LNCaP clone FGC (cell line): ENCODE measurements around the gene ZNF598.

Source experiments
- DNase-seq: peaks from one replicate; pipeline ENCODE4 v3.0.0-alpha.2; 2011; ENCODE audit warnings: low read depth
- H3K4me3 ChIP-seq: 2 replicates; pipeline ENCODE4 v1.5.1; 2011; ENCODE audit warnings: mild to moderate bottlenecking, low read depth, low read length, control low read depth
- TF ChIP-seq, protein P1 (sequence below): IDR thresholded peaks from 2 replicates; pipeline ENCODE4 v1.5.1; 2012; ENCODE audit warnings: mild to moderate bottlenecking; ENCODE audit not compliant: control insufficient read depth, insufficient read depth; ENCODE audit errors: extremely low read depth

ZNF598 gene

DNA sequence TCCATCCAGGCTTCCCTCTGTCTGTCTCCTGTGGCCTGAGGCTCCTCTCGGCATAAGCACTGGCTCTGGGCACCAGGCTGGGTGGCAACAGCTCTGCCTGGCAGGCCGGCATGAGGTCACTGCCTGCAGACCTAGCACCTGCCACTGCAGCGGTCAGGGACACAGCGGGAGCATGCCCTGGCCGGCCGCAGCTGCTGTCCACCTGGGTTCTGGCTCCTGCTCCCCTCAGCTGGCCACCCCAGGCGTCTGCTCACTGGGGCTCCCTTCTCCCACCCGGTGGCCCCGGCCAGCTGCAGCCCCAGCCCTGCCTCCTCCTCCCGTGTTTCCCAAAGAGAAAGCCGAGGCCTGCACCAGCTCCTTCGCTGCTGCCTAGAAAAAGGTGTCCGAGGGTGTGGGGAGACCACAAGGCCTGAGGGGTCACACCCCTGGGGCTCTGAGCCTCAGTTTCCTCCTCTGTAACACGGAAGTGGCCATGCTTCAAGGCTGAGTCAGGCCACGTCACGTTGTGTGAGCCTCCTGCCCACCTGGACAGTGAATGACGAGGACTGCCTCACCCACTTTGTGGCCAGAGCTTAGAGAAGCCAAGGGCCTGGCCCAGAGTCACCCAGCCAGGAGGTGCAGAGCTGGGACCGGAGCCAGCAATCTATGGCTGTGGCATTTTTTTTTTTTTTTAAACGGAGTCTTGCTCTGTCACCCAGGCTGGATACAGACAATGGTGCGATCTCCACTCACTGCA, 31.3 kb upstream of the ZNF598 start:
- TF ChIP-seq, protein P1, sequence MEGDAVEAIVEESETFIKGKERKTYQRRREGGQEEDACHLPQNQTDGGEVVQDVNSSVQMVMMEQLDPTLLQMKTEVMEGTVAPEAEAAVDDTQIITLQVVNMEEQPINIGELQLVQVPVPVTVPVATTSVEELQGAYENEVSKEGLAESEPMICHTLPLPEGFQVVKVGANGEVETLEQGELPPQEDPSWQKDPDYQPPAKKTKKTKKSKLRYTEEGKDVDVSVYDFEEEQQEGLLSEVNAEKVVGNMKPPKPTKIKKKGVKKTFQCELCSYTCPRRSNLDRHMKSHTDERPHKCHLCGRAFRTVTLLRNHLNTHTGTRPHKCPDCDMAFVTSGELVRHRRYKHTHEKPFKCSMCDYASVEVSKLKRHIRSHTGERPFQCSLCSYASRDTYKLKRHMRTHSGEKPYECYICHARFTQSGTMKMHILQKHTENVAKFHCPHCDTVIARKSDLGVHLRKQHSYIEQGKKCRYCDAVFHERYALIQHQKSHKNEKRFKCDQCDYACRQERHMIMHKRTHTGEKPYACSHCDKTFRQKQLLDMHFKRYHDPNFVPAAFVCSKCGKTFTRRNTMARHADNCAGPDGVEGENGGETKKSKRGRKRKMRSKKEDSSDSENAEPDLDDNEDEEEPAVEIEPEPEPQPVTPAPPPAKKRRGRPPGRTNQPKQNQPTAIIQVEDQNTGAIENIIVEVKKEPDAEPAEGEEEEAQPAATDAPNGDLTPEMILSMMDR = no peak
- no peak for DNase-seq
- no peak overlapping the region for H3K4me3 ChIP-seq

DNA sequence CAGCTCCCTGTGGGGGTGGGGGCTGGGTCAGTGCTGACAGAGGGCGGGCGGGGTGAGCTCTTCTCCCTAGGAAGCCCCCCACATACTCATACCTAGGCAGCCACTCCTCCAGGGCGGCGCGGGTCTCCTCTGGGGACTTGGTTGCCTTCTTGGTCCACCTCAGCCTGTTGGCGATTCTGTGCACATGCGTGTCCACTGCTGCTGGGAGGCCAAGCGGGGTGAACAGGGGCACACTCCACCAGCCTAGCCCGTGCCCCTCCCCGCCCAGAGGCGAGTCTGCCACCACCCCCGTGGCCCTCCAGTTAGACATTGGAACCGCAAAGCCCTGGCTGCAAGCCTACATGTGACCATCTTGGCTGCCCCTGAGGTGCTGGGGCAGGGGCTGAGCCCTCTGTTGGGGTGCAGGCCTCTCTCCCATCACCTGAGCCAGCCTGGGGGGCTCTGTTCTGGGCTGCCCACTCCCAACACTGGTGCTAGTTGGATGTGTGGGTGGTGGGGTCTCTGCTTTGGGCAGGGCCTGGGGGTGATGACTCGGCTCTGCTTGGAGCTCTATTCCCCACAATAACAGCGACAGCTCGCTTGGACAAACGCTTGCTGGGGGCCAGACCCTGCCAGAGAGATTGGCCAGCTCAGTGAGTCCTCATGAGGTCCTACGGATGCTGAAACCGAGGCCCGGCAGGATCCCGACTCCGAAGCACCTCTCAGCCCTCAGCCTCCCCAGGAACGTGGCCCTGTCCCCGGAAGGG, 30.6 kb upstream of the ZNF598 start:
- TF ChIP-seq, protein P1 = no peak
- DNase-seq = no peak
- H3K4me3 ChIP-seq = no peak overlapping the region

DNA sequence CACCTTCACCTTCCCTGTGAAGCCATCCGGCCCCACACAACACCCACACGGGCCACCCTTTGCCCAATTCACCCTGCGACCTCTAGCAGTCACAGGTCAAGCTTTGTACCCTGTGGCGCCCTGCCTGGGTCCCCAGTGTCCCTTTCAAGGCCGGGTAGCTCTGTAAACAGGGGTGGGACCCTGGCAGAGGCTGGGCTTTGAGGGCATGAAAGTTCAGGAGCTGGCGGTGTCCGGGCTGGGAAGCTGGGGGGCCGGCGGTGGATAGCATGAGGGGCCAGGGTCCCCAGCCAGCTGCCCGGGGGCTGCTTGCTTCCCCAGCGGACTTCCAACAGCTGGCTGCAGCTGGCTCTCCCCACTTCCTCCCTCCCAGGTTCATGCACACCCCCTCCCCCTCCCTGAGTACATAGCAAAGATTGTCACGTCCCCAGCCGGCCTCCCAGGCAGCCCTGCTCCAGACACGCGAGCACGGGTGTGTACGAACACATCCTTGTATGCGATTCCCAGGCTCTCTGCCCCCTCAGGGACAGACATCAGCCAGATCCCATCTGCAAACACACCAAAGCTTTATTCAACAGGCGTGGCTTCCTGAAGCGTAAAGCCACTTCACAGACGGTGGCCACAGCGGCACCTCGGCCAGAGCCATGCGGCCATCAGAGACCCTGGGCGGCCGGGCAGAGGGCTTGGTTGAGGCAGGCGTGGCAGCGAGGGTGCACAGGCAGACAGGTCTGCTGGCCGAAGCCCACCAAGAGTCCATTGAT, 29.8 kb upstream of the ZNF598 start:
- no peak overlapping the region for H3K4me3 ChIP-seq
- DNase-seq = peak; percentile 90
- TF ChIP-seq, protein P1 = no peak

DNA sequence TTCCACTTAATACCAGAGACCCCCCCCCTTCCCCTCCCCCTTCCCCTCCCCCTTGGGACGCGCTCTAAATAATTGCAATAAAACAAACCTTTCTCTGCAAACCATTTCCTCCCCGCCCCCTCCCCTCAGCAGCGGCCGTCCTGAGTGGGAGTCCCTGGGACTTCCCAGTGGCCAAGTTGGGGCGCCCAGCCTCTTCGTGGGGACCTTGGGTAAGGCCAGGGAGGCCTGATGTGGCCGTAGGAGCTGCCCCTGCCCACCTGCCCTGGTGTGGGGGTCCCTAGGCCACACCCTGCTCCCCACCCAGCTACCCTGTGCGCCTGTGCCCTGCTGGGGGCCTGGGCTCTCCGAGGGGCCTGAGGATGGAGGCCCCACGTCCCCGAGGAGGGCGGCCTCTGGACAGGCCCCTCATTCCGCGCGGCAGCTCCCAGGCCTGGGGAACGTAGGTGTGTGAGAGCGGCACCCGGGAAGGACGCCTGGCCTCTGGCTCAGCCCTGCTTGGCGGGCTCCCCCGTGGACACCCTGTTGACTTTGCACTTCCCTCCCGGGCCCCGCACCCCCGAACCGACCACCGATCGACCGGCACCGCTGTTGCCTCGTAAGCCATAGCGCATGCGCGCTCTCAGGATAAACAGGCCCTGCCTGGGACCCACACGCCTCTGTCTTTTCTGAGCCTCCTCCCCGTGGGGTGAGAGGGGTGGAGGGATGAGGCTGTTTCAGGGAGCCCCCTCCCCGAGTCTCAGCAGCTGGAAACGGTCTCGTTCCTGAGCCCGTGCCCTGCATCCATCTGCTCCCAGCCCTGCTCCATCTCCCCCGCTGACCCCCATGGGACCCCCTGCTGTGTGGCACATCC, 29.0 kb upstream of the ZNF598 start:
- H3K4me3 ChIP-seq = no peak overlapping the region
- TF ChIP-seq, protein P1 = no peak
- no peak for DNase-seq

DNA sequence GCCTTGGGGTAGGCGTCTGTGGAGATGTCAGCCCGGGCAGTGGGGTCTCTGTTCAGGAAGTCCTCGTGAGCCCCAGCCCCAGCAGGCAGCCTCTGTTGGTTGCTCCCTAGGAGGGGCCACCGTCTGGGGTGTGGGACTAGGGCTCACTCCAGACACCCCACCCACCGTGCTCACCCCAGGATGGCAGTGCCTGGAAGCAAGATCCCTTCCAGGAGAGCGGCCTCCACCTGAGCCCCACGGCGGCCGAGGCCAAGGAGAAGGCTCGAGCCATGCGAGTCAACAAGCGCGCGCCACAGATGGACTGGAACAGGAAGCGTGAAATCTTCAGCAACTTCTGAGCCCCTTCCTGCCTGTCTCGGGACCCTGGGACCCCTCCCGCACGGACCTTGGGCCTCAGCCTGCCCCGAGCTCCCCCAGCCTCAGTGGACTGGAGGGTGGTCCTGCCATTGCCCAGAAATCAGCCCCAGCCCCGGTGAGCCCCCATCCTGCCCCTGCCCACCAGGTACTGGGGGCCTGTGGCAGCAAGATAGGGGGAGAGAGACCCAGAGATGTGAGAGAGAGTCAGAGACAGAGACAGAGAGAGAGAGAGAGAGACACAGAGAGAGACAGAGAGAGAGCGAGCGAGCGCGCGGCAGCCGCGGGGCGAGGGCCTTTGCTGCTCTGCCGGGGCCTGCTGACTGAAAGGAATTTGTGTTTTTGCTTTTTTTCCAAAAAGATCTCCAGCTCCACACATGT, 28.2 kb upstream of the ZNF598 start:
- no peak overlapping the region for H3K4me3 ChIP-seq
- TF ChIP-seq, protein P1 = no peak
- no peak for DNase-seq

DNA sequence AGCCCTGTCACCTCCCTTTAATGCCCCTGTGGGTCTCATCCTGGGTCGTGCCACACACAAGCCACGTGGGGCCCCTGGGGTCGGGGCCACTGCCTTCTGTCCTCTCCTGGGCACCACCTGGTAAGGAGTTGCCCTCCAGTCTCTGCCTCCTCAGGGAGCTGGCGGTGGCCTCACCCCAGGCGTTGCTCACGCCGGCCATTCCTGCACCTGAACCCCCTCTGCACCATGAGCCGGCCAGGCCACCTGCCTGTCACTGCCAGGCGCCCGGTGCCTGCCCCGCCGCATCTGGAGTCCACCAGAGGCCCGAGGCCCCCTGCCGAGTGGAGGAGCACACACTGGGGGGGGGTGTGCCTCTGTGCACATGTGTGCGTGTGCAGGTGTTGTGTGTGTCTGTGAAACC, 27.5 kb upstream of the ZNF598 start:
- no peak overlapping the region for H3K4me3 ChIP-seq
- no peak for DNase-seq
- TF ChIP-seq, protein P1 = no peak
